ENCODE data around the gene KIF16B.

The KIF16B gene

DNA sequence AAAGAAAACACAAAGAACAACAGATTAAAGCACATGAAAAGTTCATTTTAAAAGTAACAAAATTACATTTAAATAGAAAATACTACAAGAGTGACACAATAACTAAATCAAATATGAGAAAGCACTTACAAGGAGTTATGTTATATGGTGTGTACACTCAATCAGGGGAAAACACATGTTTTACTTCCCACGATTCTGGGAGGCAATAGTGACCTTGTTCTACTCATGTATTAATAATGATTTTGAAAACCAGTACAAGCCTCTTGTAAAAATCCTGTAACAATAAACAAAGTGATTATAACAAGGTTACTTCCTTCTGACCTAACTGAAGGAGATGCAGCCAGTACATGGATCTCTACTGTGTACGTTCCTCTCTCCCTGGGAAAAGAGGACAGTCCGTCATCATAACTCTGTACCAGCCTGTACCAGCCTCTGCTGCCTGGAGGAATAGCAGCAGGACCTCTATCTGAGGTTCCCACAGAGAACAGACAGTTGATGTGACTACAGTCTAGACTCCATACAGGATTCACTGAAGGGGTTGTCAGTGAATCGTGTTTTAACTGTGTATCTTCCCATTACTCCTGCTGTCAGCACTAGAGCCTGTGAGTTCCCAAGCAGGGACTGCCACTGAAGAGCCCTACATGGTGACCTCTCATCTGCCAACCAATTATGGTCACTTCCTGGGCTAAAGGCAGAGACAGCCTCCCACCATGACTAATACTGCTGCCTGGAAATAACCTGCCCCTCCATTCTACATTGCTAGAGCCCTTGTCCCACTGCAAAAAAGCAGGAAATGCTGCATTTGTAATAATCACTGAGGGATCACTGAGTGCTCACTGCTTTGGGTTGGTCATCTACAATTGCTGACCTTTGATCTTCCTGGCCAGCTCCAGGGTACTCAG, 149.7 kb downstream of the KIF16B start:
- TF ChIP-seq, protein P1, sequence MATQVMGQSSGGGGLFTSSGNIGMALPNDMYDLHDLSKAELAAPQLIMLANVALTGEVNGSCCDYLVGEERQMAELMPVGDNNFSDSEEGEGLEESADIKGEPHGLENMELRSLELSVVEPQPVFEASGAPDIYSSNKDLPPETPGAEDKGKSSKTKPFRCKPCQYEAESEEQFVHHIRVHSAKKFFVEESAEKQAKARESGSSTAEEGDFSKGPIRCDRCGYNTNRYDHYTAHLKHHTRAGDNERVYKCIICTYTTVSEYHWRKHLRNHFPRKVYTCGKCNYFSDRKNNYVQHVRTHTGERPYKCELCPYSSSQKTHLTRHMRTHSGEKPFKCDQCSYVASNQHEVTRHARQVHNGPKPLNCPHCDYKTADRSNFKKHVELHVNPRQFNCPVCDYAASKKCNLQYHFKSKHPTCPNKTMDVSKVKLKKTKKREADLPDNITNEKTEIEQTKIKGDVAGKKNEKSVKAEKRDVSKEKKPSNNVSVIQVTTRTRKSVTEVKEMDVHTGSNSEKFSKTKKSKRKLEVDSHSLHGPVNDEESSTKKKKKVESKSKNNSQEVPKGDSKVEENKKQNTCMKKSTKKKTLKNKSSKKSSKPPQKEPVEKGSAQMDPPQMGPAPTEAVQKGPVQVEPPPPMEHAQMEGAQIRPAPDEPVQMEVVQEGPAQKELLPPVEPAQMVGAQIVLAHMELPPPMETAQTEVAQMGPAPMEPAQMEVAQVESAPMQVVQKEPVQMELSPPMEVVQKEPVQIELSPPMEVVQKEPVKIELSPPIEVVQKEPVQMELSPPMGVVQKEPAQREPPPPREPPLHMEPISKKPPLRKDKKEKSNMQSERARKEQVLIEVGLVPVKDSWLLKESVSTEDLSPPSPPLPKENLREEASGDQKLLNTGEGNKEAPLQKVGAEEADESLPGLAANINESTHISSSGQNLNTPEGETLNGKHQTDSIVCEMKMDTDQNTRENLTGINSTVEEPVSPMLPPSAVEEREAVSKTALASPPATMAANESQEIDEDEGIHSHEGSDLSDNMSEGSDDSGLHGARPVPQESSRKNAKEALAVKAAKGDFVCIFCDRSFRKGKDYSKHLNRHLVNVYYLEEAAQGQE (IDR thresholded peaks at IDR 0.05; ENCODE audit: insufficient read depth in 1 of 2, low read depth in 2 of 2, low read length in 2 of 2), result no peak
- TF ChIP-seq TAF1 (IDR thresholded peaks at IDR 0.05; ENCODE audit: borderline replicate concordance, insufficient read depth, low read length) (no peak), SIN3A (IDR thresholded peaks at IDR 0.05; ENCODE audit: borderline replicate concordance, insufficient read depth, low read length) (no peak)

- TF ChIP-seq FOXP2 (optimal IDR thresholded peaks at IDR 0.05; ENCODE audit: borderline replicate concordance, extremely low read depth, extremely low read length, insufficient read depth), result no peak
Measured at GRCh38 chr20:16419138-16419715, 154.0 kb downstream of the KIF16B start.

GRCh38 chr20:16418616-16419015, 154.6 kb downstream of the KIF16B start:
- TF ChIP-seq FOXP2 (optimal IDR thresholded peaks at IDR 0.05; ENCODE audit: borderline replicate concordance, extremely low read depth, extremely low read length, insufficient read depth), result no peak
- TF ChIP-seq POLR2AphosphoS5 (IDR thresholded peaks at IDR 0.05; ENCODE audit: low read depth, low read length), result no peak
- TF ChIP-seq, protein P1 (IDR thresholded peaks at IDR 0.05; ENCODE audit: insufficient read depth in 1 of 2, low read depth in 2 of 2, low read length in 2 of 2), result no peak
- TF ChIP-seq SIN3A (IDR thresholded peaks at IDR 0.05; ENCODE audit: borderline replicate concordance, insufficient read depth, low read length), result no peak
- no peak for TF ChIP-seq TAF1 (IDR thresholded peaks at IDR 0.05; ENCODE audit: borderline replicate concordance, insufficient read depth, low read length)

DNA sequence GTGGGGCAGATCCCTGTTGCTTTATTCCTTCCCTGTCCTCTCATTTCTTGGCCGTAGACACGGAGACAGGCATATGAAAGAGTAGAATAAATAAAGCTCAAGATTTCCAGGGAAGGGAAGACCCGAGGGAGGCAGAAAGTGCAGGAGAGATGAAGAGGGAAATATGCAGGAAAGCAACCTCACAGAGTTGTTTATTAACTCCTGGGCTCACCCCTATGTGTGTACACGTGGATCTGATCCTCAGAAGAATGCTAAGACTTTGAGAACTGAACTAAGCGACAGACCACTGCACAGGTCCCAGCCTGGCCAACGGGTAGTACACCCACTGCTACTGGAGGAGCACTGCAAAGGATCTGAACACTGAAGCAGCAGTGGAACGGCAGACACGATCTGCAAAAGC, 156.2 kb downstream of the KIF16B start:
- no peak for TF ChIP-seq POLR2AphosphoS5 (IDR thresholded peaks at IDR 0.05; ENCODE audit: low read depth, low read length)

GRCh38 chr20:16415071-16416053, 157.9 kb downstream of the KIF16B start:
- TF ChIP-seq TAF1 (IDR thresholded peaks at IDR 0.05; ENCODE audit: borderline replicate concordance, insufficient read depth, low read length), result no peak
- no peak for TF ChIP-seq POLR2AphosphoS5 (IDR thresholded peaks at IDR 0.05; ENCODE audit: low read depth, low read length)
- TF ChIP-seq SIN3A (IDR thresholded peaks at IDR 0.05; ENCODE audit: borderline replicate concordance, insufficient read depth, low read length), result no peak
- TF ChIP-seq, protein P1 (IDR thresholded peaks at IDR 0.05; ENCODE audit: insufficient read depth in 1 of 2, low read depth in 2 of 2, low read length in 2 of 2), result no peak

DNA sequence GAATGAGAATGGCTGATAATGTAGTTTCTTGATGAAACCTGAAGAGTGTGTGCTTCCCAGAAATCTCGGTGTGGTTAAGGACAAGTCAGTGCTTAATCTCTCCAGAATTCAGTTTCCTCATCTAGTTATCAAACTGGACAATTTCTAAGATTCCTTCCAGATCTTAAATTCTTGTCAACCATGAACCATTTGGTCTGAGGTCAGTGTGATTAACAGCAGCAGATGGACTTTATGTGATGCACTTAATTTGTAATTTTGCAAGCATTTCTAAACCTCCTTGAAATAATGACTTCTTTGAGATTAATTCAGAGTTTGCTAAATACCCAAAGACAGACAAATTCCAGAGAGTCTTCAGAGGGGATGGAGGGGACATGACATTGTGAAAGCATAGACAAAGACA, 160.3 kb downstream of the KIF16B start:
- TF ChIP-seq SIN3A (IDR thresholded peaks at IDR 0.05; ENCODE audit: borderline replicate concordance, insufficient read depth, low read length) (no peak), TAF1 (IDR thresholded peaks at IDR 0.05; ENCODE audit: borderline replicate concordance, insufficient read depth, low read length) (no peak), POLR2AphosphoS5 (IDR thresholded peaks at IDR 0.05; ENCODE audit: low read depth, low read length) (no peak), FOXP2 (optimal IDR thresholded peaks at IDR 0.05; ENCODE audit: borderline replicate concordance, extremely low read depth, extremely low read length, insufficient read depth) (no peak)
- TF ChIP-seq, protein P1 (IDR thresholded peaks at IDR 0.05; ENCODE audit: insufficient read depth in 1 of 2, low read depth in 2 of 2, low read length in 2 of 2), result no peak
